GM15510 (cell line): Measurements from ENCODE around the gene SERTAD2.

Experiments
- POLR2A ChIP-seq: IDR thresholded peaks from 3 replicates; pipeline ENCODE4 v1.6.1; 2011; ENCODE audit warnings: borderline replicate concordance; ENCODE audit not compliant: insufficient read length; ENCODE audit errors: extremely low read depth

Gene SERTAD2

GRCh38 chr2:64657411-64657810 is 3.7 kb upstream of the SERTAD2 start:
- TF ChIP-seq POLR2A, result no peak

GRCh38 chr2:64656379-64656778 is 2.7 kb upstream of the SERTAD2 start:
- TF ChIP-seq POLR2A, result no peak

- TF ChIP-seq POLR2A, result no peak
These were observed 2.2 kb upstream of the SERTAD2 start for GRCh38 chr2:64655873-64656272.

- no peak for TF ChIP-seq POLR2A
These were observed 1.4 kb upstream of the SERTAD2 start for GRCh38 chr2:64655018-64655664.

- TF ChIP-seq POLR2A, result peak; percentile 76
These were observed 524 bp upstream of the SERTAD2 start for GRCh38 chr2:64654063-64654811.

- TF ChIP-seq POLR2A, result no peak
These were observed 1.2 kb downstream of the SERTAD2 start for GRCh38 chr2:64652231-64653108.

- TF ChIP-seq POLR2A, result no peak
These were observed 2.1 kb downstream of the SERTAD2 start for GRCh38 chr2:64651590-64651989.

- TF ChIP-seq POLR2A, result no peak
These were observed 2.9 kb downstream of the SERTAD2 start for GRCh38 chr2:64650722-64651338.

GRCh38 chr2:64650296-64650695 is 3.4 kb downstream of the SERTAD2 start:
- no peak for TF ChIP-seq POLR2A

- TF ChIP-seq POLR2A, result no peak
These were observed 4.1 kb downstream of the SERTAD2 start for GRCh38 chr2:64649626-64650025.

- no peak for TF ChIP-seq POLR2A
These were observed 4.7 kb downstream of the SERTAD2 start for GRCh38 chr2:64649013-64649484.

GRCh38 chr2:64646007-64646880 is 7.5 kb downstream of the SERTAD2 start:
- TF ChIP-seq POLR2A, result no peak

- TF ChIP-seq POLR2A, result peak; percentile 66
These were observed 9.0 kb downstream of the SERTAD2 start for GRCh38 chr2:64644458-64645382.

- no peak for TF ChIP-seq POLR2A
These were observed 9.8 kb downstream of the SERTAD2 start for GRCh38 chr2:64643838-64644457.
